Measurements from ENCODE around the gene ACAA1.

GRCh38 chr3:38107911-38108648 is 28.8 kb downstream of the ACAA1 start:
- TF ChIP-seq CTCF (IDR thresholded peaks at IDR 0.05) = no peak
- TF ChIP-seq EZH2 (IDR thresholded peaks at IDR 0.05; ENCODE audit: borderline replicate concordance, insufficient read depth, low read depth, low read length, poor library complexity, severe bottlenecking) = no peak

Data from B cell (primary cell).